Osteoblast (primary cell): ENCODE measurements around the gene PSMG4. TPM values are rescaled to one million over a fixed set of nuclear protein-coding genes. Genes with fewer than 3 reads are reported as not detected.

Source experiments
- DNase-seq: peaks from one replicate; pipeline ENCODE4 v3.0.0; 2011; ENCODE audit warnings: low spot score, mixed read lengths; ENCODE audit not compliant: insufficient read length; ENCODE audit errors: missing footprints
- H2AFZ ChIP-seq: 2 replicates; pipeline ENCODE4 v1.6.0; 2011; ENCODE audit warnings: mild to moderate bottlenecking, low read length
- H3K27ac ChIP-seq: 2 replicates; pipeline ENCODE4 v1.5.1; 2011; ENCODE audit warnings: mild to moderate bottlenecking, low read depth, low read length, moderate library complexity
- H3K27me3 ChIP-seq: 2 replicates; pipeline ENCODE4 v1.6.0; 2012; ENCODE audit warnings: mild to moderate bottlenecking, control low read depth, inconsistent platforms, low read length, moderate library complexity; ENCODE audit not compliant: insufficient read depth
- H3K36me3 ChIP-seq: 2 replicates; pipeline ENCODE4 v1.5.1; 2011; ENCODE audit warnings: mild to moderate bottlenecking, low read length, control low read depth, moderate library complexity; ENCODE audit not compliant: insufficient read depth
- H3K4me1 ChIP-seq: 2 replicates; pipeline ENCODE4 v1.5.1; 2011; ENCODE audit warnings: mild to moderate bottlenecking, low read length, control low read depth, moderate library complexity; ENCODE audit not compliant: insufficient read depth
- H3K4me2 ChIP-seq: 2 replicates; pipeline ENCODE4 v1.6.0; 2011; ENCODE audit warnings: mild to moderate bottlenecking, low read length; ENCODE audit not compliant: insufficient read depth
- H3K4me3 ChIP-seq: fragments of 200-600 bp; sonication (generic); 3 replicates; pipeline ENCODE4 v1.5.1; 2012; ENCODE audit warnings: mild to moderate bottlenecking, low read length, inconsistent platforms; ENCODE audit not compliant: insufficient read depth
- H3K79me2 ChIP-seq: 2 replicates; pipeline ENCODE4 v1.6.0; 2012; ENCODE audit warnings: mild to moderate bottlenecking, low read length, control low read depth, inconsistent platforms; ENCODE audit not compliant: insufficient read depth
- H3K9me3 ChIP-seq: 2 replicates; pipeline ENCODE4 v1.5.1; 2011; ENCODE audit warnings: low read depth, low read length, control low read depth
- H4K20me1 ChIP-seq: 2 replicates; pipeline ENCODE4 v1.6.0; 2012; ENCODE audit warnings: mild to moderate bottlenecking, low read length, control low read depth; ENCODE audit not compliant: insufficient read depth
- total RNA-seq: library from RNA; depleted of rRNA; stranded (reverse); fragments of >200 nt; gene quantifications from 2 replicates; pipeline ENCODE4 v1.2.3, GENCODE V29; 2012
- TF ChIP-seq, protein P1 (sequence below): IDR thresholded peaks from 2 replicates; pipeline ENCODE4 v1.5.1; 2011; ENCODE audit warnings: mild to moderate bottlenecking, low read depth, low read length, moderate library complexity; ENCODE audit errors: extremely low read depth

The PSMG4 gene
- total RNA-seq, 1 donor: 24.6 TPM

DNA sequence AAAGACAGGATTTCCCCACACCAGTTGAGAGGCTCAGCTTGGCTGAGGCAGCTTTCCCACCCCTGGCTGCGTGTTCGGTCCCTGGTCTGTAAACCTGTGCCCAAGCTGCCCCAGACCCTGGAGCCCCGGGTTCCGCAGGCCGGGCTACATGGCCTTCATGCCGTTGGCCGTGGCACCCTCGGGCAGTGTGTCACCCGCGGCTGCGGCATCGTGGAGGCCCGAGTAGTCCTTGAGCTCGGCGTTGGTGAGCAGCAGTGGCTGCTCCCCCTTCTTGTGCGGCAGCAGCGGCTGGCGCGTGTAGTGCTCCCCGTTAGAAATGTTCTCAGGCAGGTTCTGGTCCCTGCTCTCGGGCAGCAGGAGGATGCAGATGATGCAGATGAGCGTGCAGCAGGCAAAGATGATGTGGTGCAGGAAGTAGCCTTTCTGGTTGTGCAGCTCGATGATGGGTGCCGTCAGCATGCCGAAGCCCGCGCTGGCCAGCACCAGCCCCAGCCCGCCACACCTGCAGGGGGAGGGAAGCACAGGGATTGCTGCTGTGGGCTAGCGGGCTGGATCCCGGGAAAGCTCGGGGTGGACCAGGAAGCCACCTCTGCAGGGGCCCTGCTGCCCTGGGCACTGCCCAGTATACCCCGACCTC is 14.3 kb downstream of the PSMG4 start:
- DNase-seq: no peak
- TF ChIP-seq, protein P1, sequence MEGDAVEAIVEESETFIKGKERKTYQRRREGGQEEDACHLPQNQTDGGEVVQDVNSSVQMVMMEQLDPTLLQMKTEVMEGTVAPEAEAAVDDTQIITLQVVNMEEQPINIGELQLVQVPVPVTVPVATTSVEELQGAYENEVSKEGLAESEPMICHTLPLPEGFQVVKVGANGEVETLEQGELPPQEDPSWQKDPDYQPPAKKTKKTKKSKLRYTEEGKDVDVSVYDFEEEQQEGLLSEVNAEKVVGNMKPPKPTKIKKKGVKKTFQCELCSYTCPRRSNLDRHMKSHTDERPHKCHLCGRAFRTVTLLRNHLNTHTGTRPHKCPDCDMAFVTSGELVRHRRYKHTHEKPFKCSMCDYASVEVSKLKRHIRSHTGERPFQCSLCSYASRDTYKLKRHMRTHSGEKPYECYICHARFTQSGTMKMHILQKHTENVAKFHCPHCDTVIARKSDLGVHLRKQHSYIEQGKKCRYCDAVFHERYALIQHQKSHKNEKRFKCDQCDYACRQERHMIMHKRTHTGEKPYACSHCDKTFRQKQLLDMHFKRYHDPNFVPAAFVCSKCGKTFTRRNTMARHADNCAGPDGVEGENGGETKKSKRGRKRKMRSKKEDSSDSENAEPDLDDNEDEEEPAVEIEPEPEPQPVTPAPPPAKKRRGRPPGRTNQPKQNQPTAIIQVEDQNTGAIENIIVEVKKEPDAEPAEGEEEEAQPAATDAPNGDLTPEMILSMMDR: no peak
- H3K9me3 ChIP-seq: no peaks in the 10 kb centered on the region
- no peak overlapping the region for H3K27ac ChIP-seq
- peaks cover 28% of the 10 kb centered on the region for H3K36me3 ChIP-seq
- no peaks in the 10 kb centered on the region for H3K27me3 ChIP-seq
- H3K4me1 ChIP-seq: no peaks in the 10 kb centered on the region
- peaks cover 8% of the 10 kb centered on the region for H4K20me1 ChIP-seq
- no peak overlapping the region for H3K4me3 ChIP-seq
- no peak overlapping the region for H3K4me2 ChIP-seq
- H3K79me2 ChIP-seq: peaks cover 4% of the 10 kb centered on the region
- no peak overlapping the region for H2AFZ ChIP-seq

DNA sequence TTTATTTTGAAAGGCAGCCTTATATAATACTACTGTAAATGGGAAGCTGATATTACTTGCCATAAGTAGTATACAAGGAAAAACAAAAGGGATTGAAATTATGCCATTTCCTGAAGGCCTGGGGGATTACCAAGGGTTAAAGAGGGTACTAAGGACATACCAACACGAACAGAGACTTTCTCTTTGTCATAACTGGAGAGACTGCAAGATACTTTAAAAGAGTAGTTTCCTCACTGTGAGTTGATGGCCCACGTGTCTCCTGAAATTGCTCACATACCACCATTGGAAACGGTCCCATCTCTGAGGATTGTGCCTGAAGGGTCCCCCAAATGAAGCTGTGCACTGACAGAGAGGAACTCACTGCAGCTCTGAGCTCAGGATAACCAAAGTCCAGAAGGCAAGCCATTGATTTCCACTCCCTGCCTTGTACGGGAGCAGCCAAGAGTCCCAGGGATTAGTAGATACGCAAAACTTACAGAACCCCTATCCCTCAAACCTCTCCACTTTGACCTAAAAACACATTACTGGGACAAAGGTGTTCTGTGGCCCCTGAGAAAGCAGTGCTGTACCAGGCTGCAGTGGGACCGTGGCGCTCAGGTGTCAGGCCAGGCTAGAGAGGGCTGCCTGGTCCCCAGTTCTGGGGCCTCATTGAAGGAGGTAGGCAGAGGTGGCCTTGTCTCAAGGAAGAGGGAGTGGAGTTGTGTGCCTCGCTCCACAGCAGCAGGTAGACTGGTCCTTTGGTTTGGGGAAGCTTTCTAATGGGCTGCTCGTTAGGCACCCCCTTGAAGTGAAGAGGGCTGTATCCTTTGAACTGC is 15.2 kb downstream of the PSMG4 start:
- DNase-seq: no peak
- H2AFZ ChIP-seq: no peak overlapping the region
- H3K4me2 ChIP-seq: no peak overlapping the region
- H4K20me1 ChIP-seq: peaks cover 4% of the 10 kb centered on the region
- H3K27me3 ChIP-seq: no peaks in the 10 kb centered on the region
- peaks cover 4% of the 10 kb centered on the region for H3K79me2 ChIP-seq
- H3K27ac ChIP-seq: no peak overlapping the region
- H3K36me3 ChIP-seq: peaks cover 27% of the 10 kb centered on the region
- no peaks in the 10 kb centered on the region for H3K4me1 ChIP-seq
- TF ChIP-seq, protein P1: no peak
- no peaks in the 10 kb centered on the region for H3K9me3 ChIP-seq
- H3K4me3 ChIP-seq: no peak overlapping the region

DNA sequence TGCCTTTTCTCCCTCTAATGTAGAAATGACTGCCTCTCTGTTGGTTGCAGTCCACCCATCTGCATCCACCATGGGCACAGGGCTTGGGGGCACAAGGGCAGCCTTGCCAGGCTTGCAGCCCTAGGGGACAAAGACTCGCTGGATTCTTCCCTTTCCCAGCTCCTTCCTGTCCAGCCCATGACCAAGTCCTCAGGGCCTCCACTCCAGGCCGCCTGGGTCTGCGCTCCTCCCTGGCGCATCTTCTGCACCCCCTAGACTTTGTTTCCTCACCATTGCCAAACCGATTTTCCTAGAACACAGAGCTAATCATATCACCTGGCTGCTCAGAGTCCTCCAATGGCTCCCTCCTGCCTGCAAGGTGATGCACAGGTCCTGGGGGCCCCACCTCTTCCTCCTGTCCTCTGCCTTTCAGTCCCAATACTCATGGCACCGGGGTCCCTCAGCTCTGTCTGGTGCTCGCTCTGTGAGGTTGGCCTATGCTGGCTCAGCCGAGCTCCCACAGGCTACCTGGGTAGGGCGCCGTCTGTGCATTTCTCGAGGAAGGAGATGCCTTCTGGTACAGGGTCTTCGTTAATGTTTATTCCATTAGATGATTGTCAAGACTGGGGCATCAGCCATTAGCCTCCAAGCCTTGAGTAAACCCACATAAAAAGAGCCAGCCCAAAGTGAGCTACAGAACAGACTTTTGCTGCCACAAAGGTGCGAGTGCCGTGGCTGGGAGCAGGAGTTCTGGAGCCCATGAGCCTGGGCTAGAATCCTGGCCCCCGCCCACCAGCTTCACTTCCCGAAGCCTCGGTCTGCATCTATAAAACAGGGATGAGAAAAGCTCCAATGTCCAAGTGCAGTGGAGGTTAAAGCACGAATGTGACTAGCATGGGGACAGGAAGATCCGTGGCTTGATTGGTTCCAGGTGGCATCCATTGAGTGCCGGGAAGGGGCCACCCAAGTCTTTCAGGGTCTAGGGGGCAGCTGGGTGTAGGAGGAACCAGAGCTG is 17.7 kb downstream of the PSMG4 start:
- Histone ChIP-seq H3K4me3 (no peak overlapping the region), H3K27me3 (no peaks in the 10 kb centered on the region), H3K9me3 (no peaks in the 10 kb centered on the region), H3K4me1 (peaks cover 6% of the 10 kb centered on the region), H3K36me3 (peaks cover 11% of the 10 kb centered on the region), H4K20me1 (no peaks in the 10 kb centered on the region), H3K79me2 (no peaks in the 10 kb centered on the region), H3K27ac (no peak overlapping the region), H2AFZ (no peak overlapping the region), H3K4me2 (no peak overlapping the region)
- DNase-seq: peak; percentile 51
- TF ChIP-seq, protein P1: no peak
